Measurements from ENCODE around the gene NCKIPSD.
"Not testable (repeated sequence)": the region's sequence is repeated elsewhere in the genome, so short reads cannot be mapped to it uniquely, and the experiment has no call there.

DNA sequence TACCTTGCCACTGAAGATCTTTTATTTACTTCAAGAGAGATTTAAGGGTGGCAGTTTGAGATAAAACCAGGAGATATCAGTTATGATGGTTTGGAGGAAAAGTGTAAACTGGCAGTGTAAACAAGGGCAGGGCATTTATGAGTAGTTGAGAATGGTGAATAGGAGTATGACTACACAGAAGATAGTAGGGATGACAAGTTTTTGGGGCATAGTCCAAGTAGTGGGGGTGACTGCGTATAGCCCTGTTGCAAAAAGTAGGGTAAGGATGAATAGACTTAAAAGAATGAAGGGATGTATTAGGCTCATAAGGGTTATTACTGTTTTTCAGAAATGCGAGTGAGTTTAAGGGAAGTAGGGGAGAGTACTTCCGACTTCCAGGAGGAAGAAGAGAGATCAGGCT lies 37.6 kb upstream of the NCKIPSD start:
- TF ChIP-seq, protein P1, sequence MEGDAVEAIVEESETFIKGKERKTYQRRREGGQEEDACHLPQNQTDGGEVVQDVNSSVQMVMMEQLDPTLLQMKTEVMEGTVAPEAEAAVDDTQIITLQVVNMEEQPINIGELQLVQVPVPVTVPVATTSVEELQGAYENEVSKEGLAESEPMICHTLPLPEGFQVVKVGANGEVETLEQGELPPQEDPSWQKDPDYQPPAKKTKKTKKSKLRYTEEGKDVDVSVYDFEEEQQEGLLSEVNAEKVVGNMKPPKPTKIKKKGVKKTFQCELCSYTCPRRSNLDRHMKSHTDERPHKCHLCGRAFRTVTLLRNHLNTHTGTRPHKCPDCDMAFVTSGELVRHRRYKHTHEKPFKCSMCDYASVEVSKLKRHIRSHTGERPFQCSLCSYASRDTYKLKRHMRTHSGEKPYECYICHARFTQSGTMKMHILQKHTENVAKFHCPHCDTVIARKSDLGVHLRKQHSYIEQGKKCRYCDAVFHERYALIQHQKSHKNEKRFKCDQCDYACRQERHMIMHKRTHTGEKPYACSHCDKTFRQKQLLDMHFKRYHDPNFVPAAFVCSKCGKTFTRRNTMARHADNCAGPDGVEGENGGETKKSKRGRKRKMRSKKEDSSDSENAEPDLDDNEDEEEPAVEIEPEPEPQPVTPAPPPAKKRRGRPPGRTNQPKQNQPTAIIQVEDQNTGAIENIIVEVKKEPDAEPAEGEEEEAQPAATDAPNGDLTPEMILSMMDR (IDR thresholded peaks at IDR 0.05) = not testable (repeated sequence)
- not testable (repeated sequence) for TF ChIP-seq POLR2A (IDR thresholded peaks at IDR 0.05)

All from sigmoid colon (tissue), 3 donors.